Ovary (tissue), 3 donors: ENCODE measurements around the gene RAP2A.

Experiments used
- POLR2A ChIP-seq: fragments of 450-650 bp; IDR thresholded peaks from one replicate; pipeline ENCODE4 v1.6.1; 2017; ENCODE audit warnings: antibody characterized with exemption, mild to moderate bottlenecking, moderate library complexity
- TF ChIP-seq, protein P1 (sequence below), 3 donors: fragments of 450-650 bp in 2 of 3; fragments of 200-600 bp in 1 of 3; IDR thresholded peaks; one replicate each; pipeline versions ENCODE4 v1.5.1 to v1.8.0; 2016 to 2022; ENCODE audit warnings: antibody characterized with exemption in 3 of 3, mild to moderate bottlenecking in 1 of 3
- donor health status: DM: no; HTN: no; CAD: no.

DNA sequence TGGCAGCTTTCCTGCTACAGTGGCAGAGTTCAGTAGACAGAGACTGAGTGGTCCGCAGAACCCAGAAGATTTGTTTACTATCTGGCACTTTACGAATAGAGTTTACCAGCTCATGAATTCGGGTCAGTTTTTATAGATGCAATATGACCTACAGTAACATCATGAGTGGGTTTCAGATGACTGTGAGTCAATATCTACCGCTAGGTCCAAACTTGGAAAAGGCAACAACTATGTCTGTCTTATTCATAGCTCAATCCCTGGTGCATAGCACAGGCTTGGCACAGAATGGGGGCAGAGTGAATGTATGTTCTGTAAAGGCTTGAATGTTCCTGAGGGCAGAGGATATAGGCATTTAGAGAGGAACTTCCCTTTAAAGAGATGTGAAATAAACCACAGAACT, 65.2 kb downstream of the RAP2A start:
- TF ChIP-seq POLR2A: no peak
- TF ChIP-seq, protein P1, sequence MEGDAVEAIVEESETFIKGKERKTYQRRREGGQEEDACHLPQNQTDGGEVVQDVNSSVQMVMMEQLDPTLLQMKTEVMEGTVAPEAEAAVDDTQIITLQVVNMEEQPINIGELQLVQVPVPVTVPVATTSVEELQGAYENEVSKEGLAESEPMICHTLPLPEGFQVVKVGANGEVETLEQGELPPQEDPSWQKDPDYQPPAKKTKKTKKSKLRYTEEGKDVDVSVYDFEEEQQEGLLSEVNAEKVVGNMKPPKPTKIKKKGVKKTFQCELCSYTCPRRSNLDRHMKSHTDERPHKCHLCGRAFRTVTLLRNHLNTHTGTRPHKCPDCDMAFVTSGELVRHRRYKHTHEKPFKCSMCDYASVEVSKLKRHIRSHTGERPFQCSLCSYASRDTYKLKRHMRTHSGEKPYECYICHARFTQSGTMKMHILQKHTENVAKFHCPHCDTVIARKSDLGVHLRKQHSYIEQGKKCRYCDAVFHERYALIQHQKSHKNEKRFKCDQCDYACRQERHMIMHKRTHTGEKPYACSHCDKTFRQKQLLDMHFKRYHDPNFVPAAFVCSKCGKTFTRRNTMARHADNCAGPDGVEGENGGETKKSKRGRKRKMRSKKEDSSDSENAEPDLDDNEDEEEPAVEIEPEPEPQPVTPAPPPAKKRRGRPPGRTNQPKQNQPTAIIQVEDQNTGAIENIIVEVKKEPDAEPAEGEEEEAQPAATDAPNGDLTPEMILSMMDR (IDR thresholded peaks at IDR 0.05): no peak
